HepG2 (cell line): Measurements from ENCODE around the gene ANKS1B. TPM values are rescaled to one million over a fixed set of nuclear protein-coding genes. Genes with fewer than 3 reads are reported as not detected.

ENCODE experiments used
- AHDC1 ChIP-seq: sonication (generic); formaldehyde crosslinking; IDR thresholded peaks from 2 replicates; pipeline ENCODE4 v1.5.1; 2020; ENCODE audit warnings: mild to moderate bottlenecking, missing genetic modification reagents, borderline replicate concordance
- ATF7 ChIP-seq, 2 experiments: fragments of 450-650 bp in 1 of 2; sonication (generic) in 1 of 2; formaldehyde crosslinking in 1 of 2; IDR thresholded peaks; 2 replicates each; pipeline versions ENCODE4 v1.4.0 to v1.6.1; 2016 to 2020; ENCODE audit warnings: antibody characterized with exemption in 1 of 2, mild to moderate bottlenecking in 1 of 2, missing genetic modification reagents in 1 of 2
- ZNF609 ChIP-seq: sonication (generic); formaldehyde crosslinking; IDR thresholded peaks from 2 replicates; pipeline ENCODE4 v1.4.0; 2020; ENCODE audit warnings: mild to moderate bottlenecking, missing genetic modification reagents, borderline replicate concordance
- ZNF766 ChIP-seq: sonication (generic); formaldehyde crosslinking; IDR thresholded peaks from 2 replicates; pipeline ENCODE4 v1.5.0; 2020; ENCODE audit warnings: missing genetic modification reagents, borderline replicate concordance
- polyA plus RNA-seq, 8 experiments: library from polyadenylated mRNA; depleted of rRNA in 3 of 8; stranded (reverse) in 7 of 8; unstranded in 1 of 8; fragments of >200 nt; fragmentation: Illumina TruSeq in 4 of 8; extraction: Trizol in 4 of 8; gene quantifications; 2 replicates each; pipeline versions ENCODE4 v1.2.1 to v1.2.3, GENCODE V29; 2011 to 2016; ENCODE audit warnings: low read depth in 4 of 8, missing spikeins in 1 of 8, mixed read lengths in 1 of 8; ENCODE audit not compliant: insufficient read depth in 1 of 8
- total RNA-seq, 5 experiments: library from RNA; depleted of rRNA; stranded (reverse); fragments of >200 nt; fragmentation: Illumina TruSeq; extraction: Trizol; gene quantifications; 2 replicates each; pipeline ENCODE4 v1.2.3, GENCODE V29; 2016; ENCODE audit warnings: low read depth in 1 of 5

ANKS1B gene
- total and polyA plus RNA-seq, 2 of the 13 experiments (the other 11 are each of a cell fraction or from before 2014, with no cell fraction given): 0.15 TPM; not detected in 1

GRCh38 chr12:99097171-99097570, 887.6 kb downstream of the ANKS1B start (continued):
- TF ChIP-seq ZNF609 (CRISPR knock-in tag) (no peak), AHDC1 (no peak), ATF7 (IDR thresholded peaks at IDR 0.05) (no peak), ATF7 (CRISPR knock-in tag; IDR thresholded peaks at IDR 0.05) (no peak), ZNF766 (CRISPR knock-in tag) (no peak)
